Measurements from ENCODE around the gene TVP23A. TPM values are rescaled to one million over a fixed set of nuclear protein-coding genes. Genes with fewer than 3 reads are reported as not detected.
A peak's percentile ranks its signal among the peaks of the same experiment; 100 is the strongest.

TVP23A gene
- total RNA-seq, 1 donor from 2014 or later = 0.22 TPM

DNA sequence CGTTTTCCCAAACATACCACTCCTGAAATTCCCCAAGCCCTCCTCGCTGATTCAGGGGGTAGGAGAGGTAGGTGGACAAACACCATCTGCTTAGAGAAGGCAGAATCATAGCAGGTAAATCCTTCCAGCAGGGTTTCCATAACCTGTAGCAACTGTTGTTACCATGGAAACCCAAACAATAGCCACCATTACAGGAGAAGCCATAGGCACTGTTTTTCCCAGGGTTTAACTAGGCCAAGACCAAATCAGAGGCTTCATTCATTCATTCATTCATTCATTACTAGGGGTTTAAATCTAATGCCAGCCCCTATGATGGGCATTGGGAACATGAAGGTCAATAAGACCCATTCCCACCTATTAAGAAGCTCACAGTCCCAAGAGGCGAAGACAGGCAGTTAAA lies 32.9 kb upstream of the TVP23A start:
- peaks cover 17% of the 10 kb centered on the region for H3K4me1 ChIP-seq
- no peaks in the 10 kb centered on the region for H3K27me3 ChIP-seq (ENCODE audit: low read depth)
- TF ChIP-seq, protein P1, sequence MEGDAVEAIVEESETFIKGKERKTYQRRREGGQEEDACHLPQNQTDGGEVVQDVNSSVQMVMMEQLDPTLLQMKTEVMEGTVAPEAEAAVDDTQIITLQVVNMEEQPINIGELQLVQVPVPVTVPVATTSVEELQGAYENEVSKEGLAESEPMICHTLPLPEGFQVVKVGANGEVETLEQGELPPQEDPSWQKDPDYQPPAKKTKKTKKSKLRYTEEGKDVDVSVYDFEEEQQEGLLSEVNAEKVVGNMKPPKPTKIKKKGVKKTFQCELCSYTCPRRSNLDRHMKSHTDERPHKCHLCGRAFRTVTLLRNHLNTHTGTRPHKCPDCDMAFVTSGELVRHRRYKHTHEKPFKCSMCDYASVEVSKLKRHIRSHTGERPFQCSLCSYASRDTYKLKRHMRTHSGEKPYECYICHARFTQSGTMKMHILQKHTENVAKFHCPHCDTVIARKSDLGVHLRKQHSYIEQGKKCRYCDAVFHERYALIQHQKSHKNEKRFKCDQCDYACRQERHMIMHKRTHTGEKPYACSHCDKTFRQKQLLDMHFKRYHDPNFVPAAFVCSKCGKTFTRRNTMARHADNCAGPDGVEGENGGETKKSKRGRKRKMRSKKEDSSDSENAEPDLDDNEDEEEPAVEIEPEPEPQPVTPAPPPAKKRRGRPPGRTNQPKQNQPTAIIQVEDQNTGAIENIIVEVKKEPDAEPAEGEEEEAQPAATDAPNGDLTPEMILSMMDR (IDR thresholded peaks at IDR 0.05; ENCODE audit: borderline replicate concordance) = no peak
- no peak for DNase-seq
- H3K4me3 ChIP-seq = no peak overlapping the region
- H3K27ac ChIP-seq (replicated peaks) = no peak overlapping the region
- intact Hi-C loops (cut with micrococcal nuclease) = no loop called here
- H3K9me3 ChIP-seq (replicated peaks) = no peaks in the 10 kb centered on the region
- no peaks in the 10 kb centered on the region for H3K36me3 ChIP-seq

DNA sequence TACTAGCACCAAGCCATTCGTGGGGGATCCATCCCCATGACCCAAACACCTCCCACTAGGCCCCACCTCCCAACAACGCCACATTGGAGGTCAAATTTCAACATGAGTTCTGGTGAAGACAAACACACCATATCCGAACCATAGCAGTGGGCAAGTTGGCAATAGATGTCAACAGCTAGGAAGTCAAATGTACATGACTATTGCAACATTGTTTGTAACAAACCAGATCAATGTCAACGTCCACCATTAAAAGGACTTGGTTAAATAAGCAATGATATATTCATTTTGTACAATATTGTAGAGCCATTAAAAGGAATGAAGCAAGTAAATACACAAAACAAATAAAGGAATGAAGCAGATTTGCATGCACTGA lies 31.9 kb upstream of the TVP23A start:
- TF ChIP-seq, protein P1 (IDR thresholded peaks at IDR 0.05; ENCODE audit: borderline replicate concordance) = no peak
- intact Hi-C loops (cut with micrococcal nuclease) = no loop called here

DNA sequence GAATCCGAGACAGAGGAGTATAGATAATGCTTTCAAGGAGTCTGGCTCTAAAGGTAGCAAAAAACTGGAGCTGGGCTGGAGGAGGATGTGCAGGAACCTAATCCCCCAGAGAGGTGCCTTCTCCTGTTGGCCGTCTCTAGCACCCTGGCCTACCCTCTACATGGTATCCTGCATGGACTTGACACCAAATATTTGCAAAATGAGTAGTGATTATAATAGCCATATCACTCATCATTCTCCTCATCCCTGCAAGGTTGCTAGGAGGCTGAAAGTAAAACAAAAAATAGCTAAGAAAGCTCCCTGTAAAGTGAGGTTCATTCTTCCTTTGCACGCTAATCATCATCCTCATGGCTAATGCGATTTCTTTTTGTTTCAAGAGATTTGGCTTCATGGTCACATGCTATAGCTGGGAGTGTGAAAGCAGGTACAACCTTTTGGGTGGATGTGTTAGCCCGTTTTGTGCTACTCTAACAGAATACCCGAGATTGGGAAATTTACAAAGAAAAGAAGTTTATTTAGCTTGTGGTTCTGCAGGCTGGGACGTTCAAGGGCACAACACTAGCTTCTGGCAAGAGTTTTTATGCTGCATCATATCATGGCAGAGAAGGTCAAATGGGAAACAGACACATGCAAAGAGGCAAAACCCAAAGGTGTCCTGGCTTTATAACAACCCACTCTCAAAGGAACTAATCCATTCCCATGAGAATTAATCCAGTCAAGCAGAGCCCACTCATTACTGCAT lies 31.3 kb upstream of the TVP23A start:
- Histone ChIP-seq H3K27me3 (ENCODE audit: low read depth) (no peaks in the 10 kb centered on the region), H3K36me3 (no peaks in the 10 kb centered on the region), H3K4me3 (no peak overlapping the region), H3K9me3 (replicated peaks) (no peaks in the 10 kb centered on the region), H3K27ac (replicated peaks) (no peak overlapping the region), H3K4me1 (peaks cover 17% of the 10 kb centered on the region)
- no peak for DNase-seq
- intact Hi-C loops (cut with micrococcal nuclease) = no loop called here
- TF ChIP-seq, protein P1 (IDR thresholded peaks at IDR 0.05; ENCODE audit: borderline replicate concordance) = no peak

More for the DNA sequence above, 31.9 kb upstream of the TVP23A start:
- no peak for DNase-seq
- Histone ChIP-seq H3K27me3 (ENCODE audit: low read depth) (no peaks in the 10 kb centered on the region), H3K4me3 (no peak overlapping the region), H3K27ac (replicated peaks) (no peak overlapping the region), H3K9me3 (replicated peaks) (no peaks in the 10 kb centered on the region), H3K4me1 (peaks cover 17% of the 10 kb centered on the region), H3K36me3 (no peaks in the 10 kb centered on the region)

DNA sequence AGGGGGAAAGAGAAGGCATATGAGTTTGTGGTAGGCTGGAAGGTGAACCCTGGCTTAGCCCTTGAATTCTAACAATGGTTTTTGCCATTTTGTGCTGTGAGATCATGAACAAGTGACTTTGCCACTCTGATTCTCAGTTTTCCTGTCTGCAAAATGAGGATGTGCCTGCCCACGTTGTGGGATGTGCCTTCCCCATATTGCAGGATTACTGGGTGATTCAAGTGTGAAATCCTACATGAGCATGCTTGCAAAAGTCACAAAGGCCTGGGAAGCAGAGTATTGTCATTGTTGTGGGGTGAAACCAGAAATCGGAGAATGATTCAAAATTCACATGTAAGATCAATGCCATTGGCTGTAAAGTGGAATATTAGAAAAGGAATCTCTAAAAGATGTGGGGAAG lies 28.6 kb upstream of the TVP23A start:
- Histone ChIP-seq H3K27ac (replicated peaks) (peak overlapping the region; percentile 47), H3K9me3 (replicated peaks) (no peaks in the 10 kb centered on the region), H3K36me3 (no peaks in the 10 kb centered on the region), H3K4me3 (no peak overlapping the region), H3K4me1 (peaks cover 28% of the 10 kb centered on the region), H3K27me3 (ENCODE audit: low read depth) (no peaks in the 10 kb centered on the region)
- intact Hi-C loops (cut with micrococcal nuclease) = no loop called here
- TF ChIP-seq, protein P1 (IDR thresholded peaks at IDR 0.05; ENCODE audit: borderline replicate concordance) = no peak
- DNase-seq = no peak

DNA sequence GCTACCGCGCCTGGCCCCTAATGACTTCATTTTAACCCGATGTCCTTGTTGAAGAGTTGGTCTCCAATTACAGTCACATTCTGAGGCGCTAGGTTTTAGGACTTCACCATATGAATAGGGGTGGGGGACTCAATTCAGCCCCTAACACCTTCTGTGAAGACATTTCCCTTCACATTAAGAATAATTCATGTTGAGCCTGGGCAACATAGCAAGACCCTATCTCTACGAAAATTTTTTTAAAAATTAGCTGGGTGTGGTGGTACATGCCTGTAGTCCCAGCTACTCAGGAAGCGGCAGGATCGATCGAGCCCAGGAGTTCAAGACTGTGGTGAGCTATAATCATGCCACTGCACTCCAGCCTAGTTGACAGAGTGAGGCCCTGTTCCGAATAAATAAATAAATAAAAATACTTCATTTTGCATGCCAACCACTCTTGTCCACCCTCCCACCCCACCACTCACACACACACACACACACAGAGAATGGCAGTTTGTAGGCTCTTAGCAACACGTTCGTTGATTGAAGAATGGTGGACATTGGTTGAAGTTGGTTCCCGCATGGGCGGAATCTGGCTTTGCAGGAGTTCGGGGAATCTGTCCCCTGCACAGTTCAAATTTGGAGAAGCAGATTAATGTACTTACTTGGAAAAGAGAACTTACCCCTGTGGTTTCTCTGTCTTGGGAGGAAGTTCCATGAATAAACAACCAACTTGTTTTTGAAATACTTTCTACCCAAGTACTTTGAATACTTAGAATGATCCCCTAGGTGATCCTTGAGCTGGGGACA lies 27.8 kb upstream of the TVP23A start:
- Histone ChIP-seq H3K36me3 (no peaks in the 10 kb centered on the region), H3K4me3 (no peak overlapping the region), H3K9me3 (replicated peaks) (no peaks in the 10 kb centered on the region), H3K27ac (replicated peaks) (peak overlapping the region; percentile 47), H3K4me1 (peaks cover 21% of the 10 kb centered on the region), H3K27me3 (ENCODE audit: low read depth) (peaks cover 7% of the 10 kb centered on the region)
- intact Hi-C loops (cut with micrococcal nuclease) = no loop called here
- TF ChIP-seq, protein P1 (IDR thresholded peaks at IDR 0.05; ENCODE audit: borderline replicate concordance) = no peak
- no peak for DNase-seq
